Calu3 (cell line): ENCODE data around the gene RBM47. TPM values are rescaled to one million over a fixed set of nuclear protein-coding genes. Genes with fewer than 3 reads are reported as not detected.
A peak's percentile ranks its signal among the peaks of the same experiment; 100 is the strongest.
"Not testable (repeated sequence)": the region's sequence is repeated elsewhere in the genome, so short reads cannot be mapped to it uniquely, and the experiment has no call there.

Experiments
- BruUV-seq: library from RNA; stranded (reverse); fragments of 400-500 nt; replicated peaks from 2 replicates; lab custom pipeline; 2021; lab: Mats Ljungman, UMichigan
- CTCF ChIA-PET: fragments of 300-600 bp; sonication (Branson Sonifier 250); formaldehyde crosslinking; loops from one replicate; lab custom pipeline; 2022; ENCODE audit warnings: antibody characterized with exemption; lab: Charles Lee
- DNase-seq: peaks from one replicate; pipeline ENCODE4 v3.0.0; 2022
- H3K27ac Mint-ChIP-seq: one replicate; pipeline ENCODE4 v1.8.0; 2022; ENCODE audit warnings: mixed read lengths; ENCODE audit not compliant: unreplicated experiment
- H3K27me3 Mint-ChIP-seq: one replicate; pipeline ENCODE4 v1.8.0; 2022; ENCODE audit warnings: mixed read lengths; ENCODE audit not compliant: unreplicated experiment
- H3K36me3 Mint-ChIP-seq: one replicate; pipeline ENCODE4 v1.8.0; 2022; ENCODE audit warnings: mild to moderate bottlenecking, moderate library complexity, mixed read lengths; ENCODE audit not compliant: insufficient read depth, unreplicated experiment
- H3K4me1 Mint-ChIP-seq: one replicate; pipeline ENCODE4 v1.8.0; 2022; ENCODE audit warnings: mild to moderate bottlenecking, low read depth, mixed read lengths; ENCODE audit not compliant: unreplicated experiment
- H3K4me3 Mint-ChIP-seq: one replicate; pipeline ENCODE4 v1.8.0; 2022; ENCODE audit warnings: mild to moderate bottlenecking, low read depth, moderate library complexity, mixed read lengths; ENCODE audit not compliant: unreplicated experiment
- H3K9me3 Mint-ChIP-seq: one replicate; pipeline ENCODE4 v1.8.0; 2022; ENCODE audit warnings: low read depth, mixed read lengths; ENCODE audit not compliant: unreplicated experiment
- intact Hi-C: fragments of 100-400 bp; cut with micrococcal nuclease; formaldehyde crosslinking; loops from one replicate; pipeline ENCODE4 v1.10.0; 2022; ENCODE audit not compliant: unreplicated experiment
- total RNA-seq: library from RNA; stranded (reverse); gene quantifications from 2 replicates; pipeline ENCODE4 v1.2.3, GENCODE V29; 2022
- TF ChIP-seq, protein P1 (sequence below): fragments of 200-600 bp; IDR thresholded peaks from one replicate; pipeline ENCODE4 v1.8.0; 2022; ENCODE audit warnings: antibody characterized with exemption; ENCODE audit not compliant: unreplicated experiment

The RBM47 gene
- total RNA-seq, 1 experiment from 2014 or later, result 86.6 TPM

- Mint-ChIP-seq H3K27me3 (no peaks in the 10 kb centered on the region), H3K9me3 (no peaks in the 10 kb centered on the region), H3K36me3 (peaks cover 26% of the 10 kb centered on the region), H3K27ac (no peak overlapping the region), H3K4me1 (peaks cover 35% of the 10 kb centered on the region), H3K4me3 (no peak overlapping the region)
- BruUV-seq, result no TSS peak
- TF ChIP-seq, protein P1, sequence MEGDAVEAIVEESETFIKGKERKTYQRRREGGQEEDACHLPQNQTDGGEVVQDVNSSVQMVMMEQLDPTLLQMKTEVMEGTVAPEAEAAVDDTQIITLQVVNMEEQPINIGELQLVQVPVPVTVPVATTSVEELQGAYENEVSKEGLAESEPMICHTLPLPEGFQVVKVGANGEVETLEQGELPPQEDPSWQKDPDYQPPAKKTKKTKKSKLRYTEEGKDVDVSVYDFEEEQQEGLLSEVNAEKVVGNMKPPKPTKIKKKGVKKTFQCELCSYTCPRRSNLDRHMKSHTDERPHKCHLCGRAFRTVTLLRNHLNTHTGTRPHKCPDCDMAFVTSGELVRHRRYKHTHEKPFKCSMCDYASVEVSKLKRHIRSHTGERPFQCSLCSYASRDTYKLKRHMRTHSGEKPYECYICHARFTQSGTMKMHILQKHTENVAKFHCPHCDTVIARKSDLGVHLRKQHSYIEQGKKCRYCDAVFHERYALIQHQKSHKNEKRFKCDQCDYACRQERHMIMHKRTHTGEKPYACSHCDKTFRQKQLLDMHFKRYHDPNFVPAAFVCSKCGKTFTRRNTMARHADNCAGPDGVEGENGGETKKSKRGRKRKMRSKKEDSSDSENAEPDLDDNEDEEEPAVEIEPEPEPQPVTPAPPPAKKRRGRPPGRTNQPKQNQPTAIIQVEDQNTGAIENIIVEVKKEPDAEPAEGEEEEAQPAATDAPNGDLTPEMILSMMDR, result no peak
- intact Hi-C loops, result loop anchor here (10.0 kb wide), 1 partner anchor 159 kb away; no protein-coding TSS in a partner anchor
- DNase-seq, result no peak
- CTCF ChIA-PET, result no interaction called here
Observed at GRCh38 chr4:40555176-40555900, 74.3 kb downstream of the RBM47 start.

GRCh38 chr4:40554641-40555040, 75.0 kb downstream of the RBM47 start:
- H3K27me3 Mint-ChIP-seq, H3K9me3 Mint-ChIP-seq, H3K27ac Mint-ChIP-seq, BruUV-seq, CTCF ChIA-PET, DNase-seq, H3K4me3 Mint-ChIP-seq: not testable (repeated sequence)
- Mint-ChIP-seq H3K4me1 (peaks cover 28% of the 10 kb centered on the region), H3K36me3 (peaks cover 21% of the 10 kb centered on the region)
- intact Hi-C loops, result loop anchor here (5.0 to 10.0 kb wide), 2 partner anchors 42 to 160 kb away; no protein-coding TSS in a partner anchor

DNA sequence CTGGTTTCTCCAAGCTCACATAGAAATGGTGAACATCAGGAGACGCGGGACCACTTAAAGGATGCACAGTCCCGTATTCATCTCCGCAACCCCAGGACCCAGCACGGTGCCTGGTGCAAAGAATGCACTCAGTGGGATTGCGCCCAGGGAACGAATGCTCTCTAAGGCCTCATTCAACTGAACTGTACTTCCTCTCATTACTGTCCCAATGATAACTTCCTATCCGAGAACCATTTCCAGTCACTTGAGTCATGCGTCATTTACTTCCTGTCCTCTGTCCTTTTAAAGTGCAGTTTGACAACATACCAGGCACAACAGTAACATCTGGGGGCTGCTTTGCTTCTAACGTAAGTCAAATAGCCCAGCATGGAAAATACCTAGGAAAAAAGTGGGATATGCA, 75.7 kb downstream of the RBM47 start:
- TF ChIP-seq, protein P1, result no peak
- BruUV-seq, result no TSS peak
- DNase-seq, result no peak
- H3K36me3 Mint-ChIP-seq, result peaks cover 21% of the 10 kb centered on the region
- H3K27ac Mint-ChIP-seq, result no peak overlapping the region
- no peak overlapping the region for H3K4me3 Mint-ChIP-seq
- intact Hi-C loops, result loop anchor here (5.0 to 10.0 kb wide), 2 partner anchors 42 to 161 kb away; no protein-coding TSS in a partner anchor
- H3K4me1 Mint-ChIP-seq, result peaks cover 27% of the 10 kb centered on the region
- no peaks in the 10 kb centered on the region for H3K9me3 Mint-ChIP-seq
- no peaks in the 10 kb centered on the region for H3K27me3 Mint-ChIP-seq
- CTCF ChIA-PET, result no interaction called here

DNA sequence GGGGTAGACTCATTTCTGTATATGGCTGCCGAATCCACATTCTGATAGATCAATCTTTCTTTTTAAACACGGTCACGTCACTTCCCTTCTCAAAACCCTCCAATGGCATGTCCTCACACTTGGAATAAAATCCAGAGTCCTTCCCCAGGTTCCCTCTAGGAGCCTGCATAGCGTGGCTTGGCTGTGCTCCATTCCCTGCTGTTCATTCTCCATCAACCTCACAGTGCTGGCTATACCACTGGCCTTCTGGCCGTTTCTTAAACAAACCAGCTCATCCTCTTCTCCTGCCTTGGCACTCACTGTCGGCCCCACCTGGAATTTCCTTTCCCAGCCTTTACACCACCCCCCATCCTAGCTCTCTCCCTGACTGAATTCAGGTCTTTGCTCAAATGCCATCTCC, 77.1 kb downstream of the RBM47 start:
- Mint-ChIP-seq H3K36me3 (peaks cover 21% of the 10 kb centered on the region), H3K4me3 (no peak overlapping the region), H3K27me3 (no peaks in the 10 kb centered on the region), H3K9me3 (no peaks in the 10 kb centered on the region), H3K27ac (no peak overlapping the region), H3K4me1 (peaks cover 36% of the 10 kb centered on the region)
- intact Hi-C loops, result loop anchor here (5.0 to 10.0 kb wide), 2 partner anchors 40 to 162 kb away; no protein-coding TSS in a partner anchor
- TF ChIP-seq, protein P1, result no peak
- CTCF ChIA-PET, result no interaction called here
- DNase-seq, result no peak
- BruUV-seq, result no TSS peak

DNA sequence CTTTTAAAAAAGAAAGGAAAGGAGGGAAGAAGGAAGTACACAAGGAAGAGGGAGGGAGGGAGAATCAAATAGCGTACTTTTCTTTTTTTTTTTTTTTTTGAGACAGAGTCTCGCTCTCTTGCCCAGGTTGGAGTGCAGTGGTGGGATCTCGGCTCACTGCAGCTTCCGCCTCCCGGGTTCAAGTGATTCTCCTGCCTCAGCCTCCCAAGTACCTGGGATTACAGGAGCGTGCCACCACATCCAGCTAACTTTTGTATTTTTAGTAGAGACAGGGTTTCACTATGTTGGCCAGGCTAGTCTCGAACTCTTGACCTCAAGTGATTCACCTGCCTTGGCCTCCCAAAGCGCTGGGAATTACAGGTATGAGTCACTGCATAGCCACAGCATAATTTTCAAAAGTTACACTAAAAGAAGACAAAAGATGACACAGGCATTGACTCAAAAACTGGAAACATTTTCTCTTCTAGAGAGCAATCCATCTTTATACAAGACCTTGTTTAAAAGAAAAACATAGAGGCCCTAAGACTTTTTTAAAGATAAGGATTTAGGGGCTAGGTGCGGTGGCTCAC, 78.0 kb downstream of the RBM47 start:
- peaks cover 21% of the 10 kb centered on the region for H3K36me3 Mint-ChIP-seq
- H3K4me1 Mint-ChIP-seq, result peaks cover 36% of the 10 kb centered on the region
- H3K9me3 Mint-ChIP-seq, H3K27ac Mint-ChIP-seq, H3K27me3 Mint-ChIP-seq, DNase-seq, BruUV-seq: not testable (repeated sequence)
- intact Hi-C loops, result loop anchor here (5.0 to 10.0 kb wide), 2 partner anchors 39 to 163 kb away; no protein-coding TSS in a partner anchor
- CTCF ChIA-PET, result interaction anchor here (1.4 kb wide), 1 partner anchor 67 kb away, joined by 4 read pairs; no protein-coding TSS in a partner anchor
- peak overlapping the region; percentile 59 for H3K4me3 Mint-ChIP-seq
